WTC11 (cell line): Measurements from ENCODE around the gene NR2F1. TPM values are rescaled to one million over a fixed set of nuclear protein-coding genes. Genes with fewer than 3 reads are reported as not detected.

Source experiments
- ATAC-seq: fragments of 200-7000 bp; cut with Tn5 transposase; 2 replicates; pipeline ENCODE4 v1.10.0; 2021; ENCODE audit warnings: mild to moderate bottlenecking, moderate library complexity
- CTCF ChIA-PET: fragments of 300-600 bp; sonication (Branson Sonifier 250); formaldehyde crosslinking; loops from one replicate; lab custom pipeline; 2021; ENCODE audit warnings: antibody characterized with exemption; lab: Charles Lee
- POLR2A ChIA-PET: fragments of 350-600 bp; sonication (Branson Sonifier 250); formaldehyde crosslinking; loops from one replicate; lab custom pipeline; 2021; ENCODE audit warnings: antibody characterized with exemption; lab: Charles Lee
- DNase-seq: peaks from one replicate; pipeline ENCODE4 v3.0.0; 2021; ENCODE audit warnings: low spot score
- H3K27ac Mint-ChIP-seq: 2 replicates; pipeline ENCODE4 v1.8.0; 2021; ENCODE audit warnings: mixed read lengths
- H3K27me3 Mint-ChIP-seq: 2 replicates; pipeline ENCODE4 v1.8.0; 2021; ENCODE audit warnings: low read depth, mild to moderate bottlenecking, moderate library complexity, mixed read lengths
- H3K36me3 Mint-ChIP-seq: 2 replicates; pipeline ENCODE4 v1.8.0; 2021; ENCODE audit warnings: mixed read lengths
- H3K4me1 Mint-ChIP-seq: 2 replicates; pipeline ENCODE4 v1.8.0; 2022; ENCODE audit warnings: mixed read lengths
- H3K4me3 Mint-ChIP-seq: 2 replicates; pipeline ENCODE4 v1.8.0; 2021; ENCODE audit warnings: mild to moderate bottlenecking, moderate library complexity, mixed read lengths
- H3K9me3 Mint-ChIP-seq: 2 replicates; pipeline ENCODE4 v1.8.0; 2021; ENCODE audit warnings: mixed read lengths
- ATF1 ChIP-seq: sonication (generic); formaldehyde crosslinking; IDR thresholded peaks from 2 replicates; pipeline ENCODE4 v1.8.1; 2023; ENCODE audit warnings: mild to moderate bottlenecking, moderate library complexity, missing genetic modification reagents
- ATF6 ChIP-seq: sonication (generic); formaldehyde crosslinking; IDR thresholded peaks from 2 replicates; pipeline ENCODE4 v1.8.1; 2023; ENCODE audit warnings: mild to moderate bottlenecking, missing genetic modification reagents
- CREM ChIP-seq: sonication (generic); formaldehyde crosslinking; IDR thresholded peaks from 2 replicates; pipeline ENCODE4 v1.8.1; 2022; ENCODE audit warnings: mild to moderate bottlenecking, missing genetic modification reagents, moderate library complexity
- E2F4 ChIP-seq: sonication (generic); formaldehyde crosslinking; IDR thresholded peaks from 2 replicates; pipeline ENCODE4 v1.8.1; 2022; ENCODE audit warnings: low read depth, mild to moderate bottlenecking, moderate library complexity, missing genetic modification reagents, borderline replicate concordance
- ETV6 ChIP-seq: sonication (generic); formaldehyde crosslinking; IDR thresholded peaks from 2 replicates; pipeline ENCODE4 v1.8.1; 2022; ENCODE audit warnings: mild to moderate bottlenecking, missing genetic modification reagents
- IRF1 ChIP-seq: sonication (generic); formaldehyde crosslinking; IDR thresholded peaks from 2 replicates; pipeline ENCODE4 v1.8.0; 2023; ENCODE audit warnings: missing genetic modification reagents
- JAZF1 ChIP-seq: fragments of 250-450 bp; sonication (Bioruptor Pico); IDR thresholded peaks from 2 replicates; pipeline ENCODE4 v1.9.0; 2021; ENCODE audit warnings: moderate library complexity, mild to moderate bottlenecking, inconsistent platforms
- MYBL2 ChIP-seq: sonication (generic); formaldehyde crosslinking; IDR thresholded peaks from 2 replicates; pipeline ENCODE4 v1.8.1; 2023; ENCODE audit warnings: mild to moderate bottlenecking, moderate library complexity, missing genetic modification reagents
- NFYB ChIP-seq: sonication (generic); formaldehyde crosslinking; conservative IDR thresholded peaks from 2 replicates; pipeline ENCODE4 v1.8.0; 2022; ENCODE audit warnings: low read depth, missing genetic modification reagents
- PRDM15 ChIP-seq: sonication (generic); formaldehyde crosslinking; IDR thresholded peaks from 2 replicates; pipeline ENCODE4 v1.8.0; 2022; ENCODE audit warnings: missing genetic modification reagents
- RORB ChIP-seq: fragments of 250-450 bp; sonication (Bioruptor Pico); IDR thresholded peaks from 2 replicates; pipeline ENCODE4 v1.9.0; 2021; ENCODE audit warnings: mild to moderate bottlenecking
- TP53 ChIP-seq: sonication (generic); formaldehyde crosslinking; IDR thresholded peaks from 2 replicates; pipeline ENCODE4 v1.8.1; 2023; ENCODE audit warnings: mild to moderate bottlenecking, missing genetic modification reagents
- ZNF138 ChIP-seq: sonication (generic); formaldehyde crosslinking; conservative IDR thresholded peaks from 2 replicates; pipeline ENCODE4 v1.8.1; 2022; ENCODE audit warnings: mild to moderate bottlenecking, moderate library complexity, missing genetic modification reagents
- ZNF423 ChIP-seq: fragments of 250-450 bp; sonication (Bioruptor Pico); IDR thresholded peaks from 2 replicates; pipeline ENCODE4 v2.1.2; 2022; ENCODE audit warnings: mild to moderate bottlenecking, moderate library complexity
- ZNF512 ChIP-seq: sonication (generic); formaldehyde crosslinking; IDR thresholded peaks from 2 replicates; pipeline ENCODE4 v1.8.1; 2022; ENCODE audit warnings: missing genetic modification reagents, borderline replicate concordance
- total RNA-seq: library from RNA; stranded (reverse); gene quantifications from 3 replicates; pipeline ENCODE4 v1.2.3, GENCODE V29; 2021
- TF ChIP-seq, protein P1 (sequence below): sonication (generic); formaldehyde crosslinking; IDR thresholded peaks from 2 replicates; pipeline ENCODE4 v1.8.0; 2022; ENCODE audit warnings: mild to moderate bottlenecking, missing genetic modification reagents
- TF ChIP-seq, protein P2 (sequence below): sonication (generic); formaldehyde crosslinking; IDR thresholded peaks from 2 replicates; pipeline ENCODE4 v1.8.0; 2022; ENCODE audit warnings: mild to moderate bottlenecking, missing genetic modification reagents
- TF ChIP-seq, protein P3 (sequence below): fragments of 250-450 bp; sonication (Bioruptor Pico); IDR thresholded peaks from 2 replicates; pipeline ENCODE4 v2.1.2; 2022; ENCODE audit warnings: mild to moderate bottlenecking, moderate library complexity

The NR2F1 gene
- total RNA-seq, 1 experiment from 2014 or later: 0.31 TPM

- Mint-ChIP-seq H3K36me3 (no peaks in the 10 kb centered on the region), H3K27ac (no peak overlapping the region)
- TF ChIP-seq RORB (CRISPR knock-in tag): no peak
- TF ChIP-seq ZNF423 (CRISPR knock-in tag): no peak
- TF ChIP-seq ATF1: no peak
- no peak for TF ChIP-seq PRDM15 (CRISPR knock-in tag)
- no peak for TF ChIP-seq ATF6 (CRISPR knock-in tag)
- TF ChIP-seq ZNF138 (CRISPR knock-in tag): no peak
- TF ChIP-seq, protein P1, sequence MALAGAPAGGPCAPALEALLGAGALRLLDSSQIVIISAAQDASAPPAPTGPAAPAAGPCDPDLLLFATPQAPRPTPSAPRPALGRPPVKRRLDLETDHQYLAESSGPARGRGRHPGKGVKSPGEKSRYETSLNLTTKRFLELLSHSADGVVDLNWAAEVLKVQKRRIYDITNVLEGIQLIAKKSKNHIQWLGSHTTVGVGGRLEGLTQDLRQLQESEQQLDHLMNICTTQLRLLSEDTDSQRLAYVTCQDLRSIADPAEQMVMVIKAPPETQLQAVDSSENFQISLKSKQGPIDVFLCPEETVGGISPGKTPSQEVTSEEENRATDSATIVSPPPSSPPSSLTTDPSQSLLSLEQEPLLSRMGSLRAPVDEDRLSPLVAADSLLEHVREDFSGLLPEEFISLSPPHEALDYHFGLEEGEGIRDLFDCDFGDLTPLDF (CRISPR knock-in tag): no peak
- TF ChIP-seq, protein P2, sequence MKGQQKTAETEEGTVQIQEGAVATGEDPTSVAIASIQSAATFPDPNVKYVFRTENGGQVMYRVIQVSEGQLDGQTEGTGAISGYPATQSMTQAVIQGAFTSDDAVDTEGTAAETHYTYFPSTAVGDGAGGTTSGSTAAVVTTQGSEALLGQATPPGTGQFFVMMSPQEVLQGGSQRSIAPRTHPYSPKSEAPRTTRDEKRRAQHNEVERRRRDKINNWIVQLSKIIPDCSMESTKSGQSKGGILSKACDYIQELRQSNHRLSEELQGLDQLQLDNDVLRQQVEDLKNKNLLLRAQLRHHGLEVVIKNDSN (CRISPR knock-in tag): no peak
- no peak for TF ChIP-seq NFYB (CRISPR knock-in tag)
- TF ChIP-seq, all 79 proteins: peak for 0
- ATAC-seq (no peak), DNase-seq (no peak)
- H3K27me3 Mint-ChIP-seq: peaks cover 11% of the 10 kb centered on the region
- POLR2A ChIA-PET: no interaction called here
- no peaks in the 10 kb centered on the region for H3K9me3 Mint-ChIP-seq
- CTCF ChIA-PET: no interaction called here
- peaks cover 15% of the 10 kb centered on the region for H3K4me1 Mint-ChIP-seq
- no peak overlapping the region for H3K4me3 Mint-ChIP-seq
Observed at GRCh38 chr5:93566091-93566490, 16.9 kb upstream of the NR2F1 start.

DNA sequence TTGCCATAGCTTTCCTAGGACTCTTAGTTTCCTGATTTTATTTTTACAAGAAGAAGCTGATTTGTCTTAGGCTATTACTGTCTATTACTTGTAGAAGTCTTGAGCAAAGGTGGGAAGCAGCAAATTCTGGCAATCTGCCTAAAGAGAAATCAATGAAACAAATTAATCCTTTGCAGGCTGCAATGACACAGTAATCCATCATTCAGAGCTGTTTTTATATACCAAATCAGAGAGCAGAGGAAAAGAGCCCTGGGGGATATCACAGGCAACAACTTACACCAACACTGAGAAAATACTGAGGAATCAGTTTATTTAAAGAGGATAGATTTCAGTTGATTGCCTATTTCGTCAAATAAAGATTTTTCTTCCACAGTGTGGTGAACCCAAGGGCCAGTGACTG, 15.6 kb upstream of the NR2F1 start:
- no peak for ATAC-seq
- ChIA-PET POLR2A (no interaction called here), CTCF (no interaction called here)

More for the DNA sequence above, 15.6 kb upstream of the NR2F1 start:
- Mint-ChIP-seq H3K27me3 (peaks cover 11% of the 10 kb centered on the region), H3K4me1 (peaks cover 26% of the 10 kb centered on the region), H3K4me3 (no peak overlapping the region), H3K9me3 (no peaks in the 10 kb centered on the region), H3K27ac (no peak overlapping the region), H3K36me3 (no peaks in the 10 kb centered on the region)
- TF ChIP-seq ZNF423 (CRISPR knock-in tag): no peak
- TF ChIP-seq TP53: no peak
- TF ChIP-seq CREM (CRISPR knock-in tag): no peak
- no peak for TF ChIP-seq E2F4 (CRISPR knock-in tag)
- TF ChIP-seq MYBL2 (CRISPR knock-in tag): no peak
- TF ChIP-seq IRF1 (CRISPR knock-in tag): no peak
- no peak for TF ChIP-seq JAZF1
- TF ChIP-seq, protein P3, sequence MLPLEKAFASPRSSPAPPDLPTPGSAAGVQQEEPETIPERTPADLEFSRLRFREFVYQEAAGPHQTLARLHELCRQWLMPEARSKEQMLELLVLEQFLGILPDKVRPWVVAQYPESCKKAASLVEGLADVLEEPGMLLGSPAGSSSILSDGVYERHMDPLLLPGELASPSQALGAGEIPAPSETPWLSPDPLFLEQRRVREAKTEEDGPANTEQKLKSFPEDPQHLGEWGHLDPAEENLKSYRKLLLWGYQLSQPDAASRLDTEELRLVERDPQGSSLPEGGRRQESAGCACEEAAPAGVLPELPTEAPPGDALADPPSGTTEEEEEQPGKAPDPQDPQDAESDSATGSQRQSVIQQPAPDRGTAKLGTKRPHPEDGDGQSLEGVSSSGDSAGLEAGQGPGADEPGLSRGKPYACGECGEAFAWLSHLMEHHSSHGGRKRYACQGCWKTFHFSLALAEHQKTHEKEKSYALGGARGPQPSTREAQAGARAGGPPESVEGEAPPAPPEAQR (CRISPR knock-in tag): no peak
- no peak for TF ChIP-seq ZNF512 (CRISPR knock-in tag)
- TF ChIP-seq ETV6 (CRISPR knock-in tag): no peak
- DNase-seq: no peak
